Measurements from ENCODE around the gene PGP.
"Not testable (repeated sequence)": the region's sequence is repeated elsewhere in the genome, so short reads cannot be mapped to it uniquely, and the experiment has no call there.

PGP gene

DNA sequence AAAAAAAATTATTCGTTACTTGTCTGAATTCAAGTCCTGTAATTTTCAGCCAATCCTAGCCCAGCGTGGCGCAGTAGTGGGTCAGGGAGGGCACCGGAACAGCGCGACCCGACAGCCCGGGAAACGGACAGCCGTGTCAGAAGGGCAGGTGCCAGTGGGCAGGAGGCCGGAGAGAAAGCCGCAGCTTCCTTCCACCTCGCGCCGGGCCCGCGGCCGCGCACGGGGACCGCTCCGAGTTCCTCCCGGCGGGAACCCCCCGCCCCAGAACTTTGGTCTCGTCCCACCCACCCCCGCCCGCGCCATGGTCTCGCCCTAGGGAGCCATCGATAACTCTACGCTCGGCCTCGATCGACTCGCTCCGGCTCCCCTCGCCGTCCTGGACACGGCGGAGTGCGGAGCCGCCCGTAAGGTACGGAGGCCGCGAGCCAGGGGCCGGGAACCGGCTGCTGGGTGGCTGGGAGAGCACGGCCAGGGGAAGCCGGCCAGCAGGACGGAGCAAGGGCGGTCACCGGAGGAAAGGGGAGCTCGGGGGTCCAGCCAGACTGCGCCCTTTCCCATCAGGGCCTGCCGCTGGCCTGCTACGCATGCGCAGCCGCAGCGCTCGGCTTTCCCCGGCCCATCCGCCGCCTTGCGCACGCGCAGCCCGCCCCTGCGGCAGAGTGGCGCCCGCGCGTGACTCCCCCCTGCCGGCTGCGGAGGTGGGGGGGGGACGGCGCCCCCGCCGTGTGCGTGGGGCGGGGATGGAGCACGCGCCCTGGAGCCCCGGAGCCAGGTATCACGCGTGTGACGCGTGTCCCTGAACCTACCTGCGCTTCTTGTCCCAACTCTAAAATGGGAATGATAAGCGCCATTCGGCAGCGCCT is 9.3 kb downstream of the PGP start, which contains the start of gene MLST8:
Gene MLST8, plus strand, starts transcription at position 351 of the 863 bp plus-strand sequence. CDS start 632 bp downstream, outside the sequence.
- no peak for TF ChIP-seq Cebpa-rat (IDR thresholded peaks at IDR 0.05)
- H3K4me2 ChIP-seq = peak within 1 kb of the TSS; percentile 95 to 100 (median 97)
- peaks cover 0 to 37% (median 7%) of the 10 kb centered on the region in 11 experiments; a peak in 11 of 22 replicates for H4K20me1 ChIP-seq
- peak within 1 kb of the TSS; percentile 62 to 86 (median 72) for H3K4me3 ChIP-seq
- H3K4me1 ChIP-seq = peaks cover 27 to 33% (median 31%) of the 10 kb centered on the region in 10 experiments
- H3K27me3 ChIP-seq = peaks cover 0 to 21% (median 8%) of the 10 kb centered on the region in 11 experiments; a peak in 17 of 22 replicates
- no peaks in the 10 kb centered on the region for H3K9me3 ChIP-seq (replicated peaks in 1 of 11)
- peaks cover 31 to 38% (median 37%) of the 10 kb centered on the region in 11 experiments for H3K36me3 ChIP-seq
- peak within 1 kb of the TSS; percentile 90 to 99 (median 95) for H3K9ac ChIP-seq
- H3K27ac ChIP-seq = peak within 1 kb of the TSS; percentile 87 to 99 (median 96)

DNA sequence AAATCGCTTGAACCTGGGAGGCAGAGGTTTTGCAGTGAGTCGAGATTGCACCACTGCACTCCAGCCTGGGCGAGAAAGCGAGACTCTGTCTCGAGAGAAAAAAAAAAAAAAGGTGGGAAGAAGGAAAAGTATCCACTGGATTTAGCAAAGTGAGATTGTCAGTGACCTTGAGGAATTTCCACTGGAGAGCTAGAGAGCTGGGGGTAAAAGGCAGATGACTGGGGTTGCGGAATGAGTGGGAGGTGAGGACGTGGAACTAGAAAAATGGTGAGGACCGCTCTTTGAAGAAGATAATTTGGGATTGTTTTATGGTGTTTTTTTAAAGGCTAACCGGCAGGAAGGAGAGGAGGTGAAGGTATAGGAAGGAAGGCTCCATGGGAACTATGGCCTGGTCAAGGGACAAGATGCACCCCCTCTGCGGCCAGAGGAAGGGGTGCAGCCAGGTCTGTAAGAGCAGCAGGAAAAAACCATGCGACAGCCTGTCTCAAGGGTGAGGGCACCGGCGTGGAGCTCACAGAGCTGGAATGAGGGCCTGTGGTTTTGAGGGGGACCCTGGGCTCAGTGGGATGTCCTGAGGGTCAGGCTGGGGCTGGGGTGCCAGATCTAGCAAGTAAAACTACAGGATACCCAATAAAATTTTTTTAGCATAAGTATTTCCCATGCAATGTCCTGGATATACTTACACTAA is 10.1 kb downstream of the PGP start:
- H4K20me1 ChIP-seq = peaks cover 0 to 35% (median 6%) of the 10 kb centered on the region in 11 experiments; a peak in 11 of 22 replicates
- peak overlapping the region; percentile 62 to 86 (median 72) for H3K4me3 ChIP-seq
- H3K36me3 ChIP-seq = peaks cover 28 to 30% (median 29%) of the 10 kb centered on the region in 11 experiments
- peaks cover 6 to 29% (median 15%) of the 10 kb centered on the region in 11 experiments for H3K27me3 ChIP-seq
- no peak for TF ChIP-seq Cebpa-rat (IDR thresholded peaks at IDR 0.05)
- H3K4me2 ChIP-seq = peak overlapping the region; percentile 82 to 99 (median 89)
- peak overlapping the region; percentile 87 to 99 (median 96) for H3K27ac ChIP-seq
- H3K9ac ChIP-seq = peak overlapping the region; percentile 90 to 99 (median 95)
- H3K9me3 ChIP-seq (replicated peaks in 1 of 11) = no peaks in the 10 kb centered on the region
- peaks cover 27 to 33% (median 31%) of the 10 kb centered on the region in 10 experiments for H3K4me1 ChIP-seq

- not testable (repeated sequence) for H3K4me2 ChIP-seq; H3K4me3 ChIP-seq; H3K9me3 ChIP-seq (replicated peaks in 1 of 11); H3K9ac ChIP-seq; H3K27ac ChIP-seq
- Histone ChIP-seq H4K20me1 (peaks cover 0 to 25% (median 0%) of the 10 kb centered on the region in 11 experiments; a peak in 7 of 22 replicates), H3K27me3 (peaks cover 20 to 42% (median 29%) of the 10 kb centered on the region in 11 experiments), H3K36me3 (peaks cover 14 to 16% (median 16%) of the 10 kb centered on the region in 11 experiments), H3K4me1 (peaks cover 27 to 33% (median 31%) of the 10 kb centered on the region in 10 experiments)
These were observed 11.4 kb downstream of the PGP start for GRCh38 chr16:2203119-2203688.

- Histone ChIP-seq H3K27ac (no peak overlapping the region), H3K4me2 (no peak overlapping the region), H3K4me3 (no peak overlapping the region), H3K36me3 (no peaks in the 10 kb centered on the region), H4K20me1 (peaks cover 0 to 28% (median 5%) of the 10 kb centered on the region in 11 experiments; a peak in 17 of 22 replicates), H3K4me1 (peaks cover 12 to 18% (median 15%) of the 10 kb centered on the region in 10 experiments), H3K9ac (no peak overlapping the region), H3K27me3 (peaks cover 46 to 70% (median 58%) of the 10 kb centered on the region in 11 experiments), H3K9me3 (replicated peaks in 1 of 11) (no peaks in the 10 kb centered on the region)
- no peak for TF ChIP-seq Cebpa-rat (IDR thresholded peaks at IDR 0.05)
These were observed 14.3 kb downstream of the PGP start for GRCh38 chr16:2200313-2200712.

GRCh38 chr16:2199621-2200139 is 15.0 kb downstream of the PGP start:
- no peaks in the 10 kb centered on the region for H3K9me3 ChIP-seq (replicated peaks in 1 of 11)
- H3K4me2 ChIP-seq = no peak overlapping the region
- no peak overlapping the region for H3K9ac ChIP-seq
- H3K27me3 ChIP-seq = peaks cover 52 to 76% (median 64%) of the 10 kb centered on the region in 11 experiments
- no peaks in the 10 kb centered on the region for H3K36me3 ChIP-seq
- TF ChIP-seq Cebpa-rat (IDR thresholded peaks at IDR 0.05) = no peak
- H3K27ac ChIP-seq = no peak overlapping the region
- no peak overlapping the region for H3K4me3 ChIP-seq
- H4K20me1 ChIP-seq = peaks cover 0 to 34% (median 12%) of the 10 kb centered on the region in 11 experiments; a peak in 17 of 22 replicates
- H3K4me1 ChIP-seq = peaks cover 15 to 22% (median 18%) of the 10 kb centered on the region in 10 experiments

DNA sequence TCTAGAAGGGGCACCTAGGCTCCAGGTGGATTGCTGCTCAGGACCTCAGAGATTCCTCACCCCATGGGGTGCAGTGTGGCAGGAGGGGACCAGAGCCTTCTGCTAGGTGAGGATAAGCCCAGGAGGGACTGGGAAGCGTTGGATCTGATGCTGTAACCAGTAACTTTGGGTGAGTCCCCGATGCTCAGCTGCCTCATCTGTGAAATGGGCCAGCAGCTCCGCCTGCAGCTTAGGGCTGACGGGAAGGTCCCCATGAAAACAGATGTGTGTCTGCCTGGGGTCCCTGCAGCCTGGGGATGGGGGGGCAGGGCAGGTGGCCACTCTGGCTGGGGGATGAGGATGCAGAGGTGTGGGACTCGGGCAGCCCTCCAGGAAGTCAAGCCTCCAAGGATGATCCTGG is 15.5 kb downstream of the PGP start:
- peaks cover 58 to 82% (median 70%) of the 10 kb centered on the region in 11 experiments for H3K27me3 ChIP-seq

DNA sequence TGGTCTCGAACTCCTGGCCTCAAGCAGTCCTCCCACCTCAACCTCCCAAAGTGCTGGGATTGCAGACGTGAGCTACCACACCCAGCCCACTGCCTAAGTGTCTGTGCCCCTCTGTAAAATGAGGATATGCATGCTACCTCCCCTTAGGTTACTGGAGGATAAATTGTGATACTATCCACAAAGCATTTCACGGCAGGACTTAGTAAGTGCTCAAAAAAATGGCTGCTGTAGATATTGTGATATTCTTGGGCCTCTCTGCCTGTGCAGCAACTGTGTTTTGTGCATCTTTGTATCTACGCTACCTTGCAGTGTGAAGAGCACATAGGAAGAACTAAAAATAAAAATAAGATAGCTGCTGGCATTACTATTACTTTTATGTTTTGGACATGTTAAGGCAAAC is 16.4 kb downstream of the PGP start:
- peaks cover 66 to 90% (median 78%) of the 10 kb centered on the region in 11 experiments for H3K27me3 ChIP-seq

More for the DNA sequence above, 15.5 kb downstream of the PGP start:
- no peak overlapping the region for H3K27ac ChIP-seq
- no peaks in the 10 kb centered on the region for H3K9me3 ChIP-seq (replicated peaks in 1 of 11)
- no peak for TF ChIP-seq Cebpa-rat (IDR thresholded peaks at IDR 0.05)
- H3K4me1 ChIP-seq = peaks cover 10 to 22% (median 16%) of the 10 kb centered on the region in 10 experiments; a peak in 17 of 20 replicates
- no peaks in the 10 kb centered on the region for H3K36me3 ChIP-seq
- H3K9ac ChIP-seq = no peak overlapping the region
- H3K4me2 ChIP-seq = no peak overlapping the region
- no peak overlapping the region for H3K4me3 ChIP-seq
- H4K20me1 ChIP-seq = peaks cover 0 to 40% (median 17%) of the 10 kb centered on the region in 11 experiments; a peak in 17 of 22 replicates

GRCh38 chr16:2197765-2198164 is 16.9 kb downstream of the PGP start:
- H3K27ac ChIP-seq = no peak overlapping the region
- no peaks in the 10 kb centered on the region for H3K9me3 ChIP-seq (replicated peaks in 1 of 11)
- H3K4me2 ChIP-seq = no peak overlapping the region
- no peak overlapping the region for H3K4me3 ChIP-seq
- no peak overlapping the region for H3K9ac ChIP-seq
- H3K27me3 ChIP-seq = peaks cover 67 to 91% (median 79%) of the 10 kb centered on the region in 11 experiments
- H4K20me1 ChIP-seq = peaks cover 0 to 44% (median 20%) of the 10 kb centered on the region in 11 experiments; a peak in 17 of 22 replicates
- H3K36me3 ChIP-seq = no peaks in the 10 kb centered on the region
- no peak for TF ChIP-seq Cebpa-rat (IDR thresholded peaks at IDR 0.05)
- H3K4me1 ChIP-seq = peaks cover 10 to 26% (median 16%) of the 10 kb centered on the region in 10 experiments; a peak in 17 of 20 replicates

More for the DNA sequence above, 16.4 kb downstream of the PGP start:
- no peak for TF ChIP-seq Cebpa-rat (IDR thresholded peaks at IDR 0.05)
- Histone ChIP-seq H3K9ac (no peak overlapping the region), H3K4me2 (no peak overlapping the region), H3K36me3 (no peaks in the 10 kb centered on the region), H3K9me3 (replicated peaks in 1 of 11) (no peaks in the 10 kb centered on the region), H3K4me3 (no peak overlapping the region), H3K27ac (no peak overlapping the region), H4K20me1 (peaks cover 0 to 44% (median 20%) of the 10 kb centered on the region in 11 experiments; a peak in 17 of 22 replicates), H3K4me1 (peaks cover 10 to 26% (median 16%) of the 10 kb centered on the region in 10 experiments; a peak in 17 of 20 replicates)

Measured in BLaER1 treated with 17β-estradiol and CSF1 and Interleukin-3, amounts not matched to agents 10 nM and 100 nM (cell line).